GM21360 (cell line): Measurements from ENCODE around the gene C1QL1.

Source experiments
- ATAC-seq: cut with Tn5 transposase; IDR thresholded peaks from one replicate; pipeline ENCODE4 v1.9.1; 2021; ENCODE audit warnings: mild to moderate bottlenecking, moderate library complexity; ENCODE audit not compliant: unreplicated experiment

C1QL1 gene

DNA sequence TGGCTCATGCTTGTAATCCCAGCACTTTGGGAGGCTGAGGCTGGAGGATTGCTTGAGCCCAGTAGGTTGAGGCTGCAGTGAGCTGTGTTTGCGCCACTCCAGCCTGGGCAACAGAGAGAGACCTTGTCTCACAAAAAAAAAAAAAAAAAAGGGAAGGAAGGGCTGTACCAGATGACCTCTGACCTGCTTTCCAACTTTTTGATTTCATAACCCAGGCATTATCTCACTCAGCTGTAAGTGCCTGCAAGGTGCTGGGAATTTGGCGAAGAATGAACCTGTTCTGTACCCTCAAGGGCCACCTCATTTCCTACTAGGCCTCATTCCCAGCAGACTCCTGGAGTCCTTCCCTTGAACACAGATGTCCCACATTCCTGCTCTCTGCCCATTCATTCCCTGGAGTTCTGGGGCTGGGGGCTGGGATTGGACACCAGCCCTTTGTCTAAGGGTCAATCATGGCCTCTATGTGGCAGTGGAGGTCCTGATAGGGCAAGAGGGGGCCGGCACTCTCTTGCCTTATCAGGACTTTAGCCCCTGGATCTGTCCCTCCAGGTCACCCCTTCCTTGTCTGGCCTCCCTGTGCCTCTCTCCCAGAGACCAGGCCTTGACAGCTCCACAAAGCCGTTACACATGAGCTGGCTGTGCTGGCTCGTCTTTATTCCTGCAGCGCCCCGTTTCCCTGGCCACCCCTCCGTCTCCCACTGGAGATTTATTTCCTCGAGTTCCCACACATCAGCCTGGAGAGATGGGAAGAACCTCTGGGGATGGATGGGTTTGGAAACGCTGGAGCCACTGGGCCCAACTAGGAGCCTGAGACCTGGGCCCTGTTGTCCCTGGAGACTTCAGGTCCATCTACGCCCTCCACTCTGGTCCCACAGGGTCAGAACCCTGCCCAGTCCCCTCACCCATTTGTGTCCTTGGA, 52.0 kb downstream of the C1QL1 start:
- no peak for ATAC-seq

DNA sequence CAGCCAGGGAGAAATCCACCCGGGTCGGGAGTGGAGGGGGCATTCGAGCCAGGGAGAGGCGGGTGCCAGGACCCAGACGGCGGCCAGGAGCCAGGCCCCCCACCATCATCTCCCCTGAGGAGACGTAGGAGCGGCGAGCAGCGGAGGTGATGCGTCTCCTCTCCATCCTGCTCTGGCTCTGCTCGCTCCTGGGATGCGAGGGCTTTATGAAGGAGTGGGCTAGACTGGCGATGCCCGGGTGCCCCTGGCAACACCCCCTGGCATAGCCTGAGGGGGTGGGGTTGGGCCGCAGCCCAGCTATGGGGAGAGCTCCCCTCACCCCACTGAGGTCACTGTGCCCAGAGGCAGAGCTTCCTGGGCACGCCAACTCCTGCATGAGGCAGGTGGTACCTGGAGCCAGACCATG, 52.8 kb downstream of the C1QL1 start, which contains the start of gene GFAP:
TSS of gene GFAP (minus strand) at position 180 of the 406 bp plus-strand sequence. CDS start at position 166, 14 bp downstream.
- ATAC-seq, result no peak

DNA sequence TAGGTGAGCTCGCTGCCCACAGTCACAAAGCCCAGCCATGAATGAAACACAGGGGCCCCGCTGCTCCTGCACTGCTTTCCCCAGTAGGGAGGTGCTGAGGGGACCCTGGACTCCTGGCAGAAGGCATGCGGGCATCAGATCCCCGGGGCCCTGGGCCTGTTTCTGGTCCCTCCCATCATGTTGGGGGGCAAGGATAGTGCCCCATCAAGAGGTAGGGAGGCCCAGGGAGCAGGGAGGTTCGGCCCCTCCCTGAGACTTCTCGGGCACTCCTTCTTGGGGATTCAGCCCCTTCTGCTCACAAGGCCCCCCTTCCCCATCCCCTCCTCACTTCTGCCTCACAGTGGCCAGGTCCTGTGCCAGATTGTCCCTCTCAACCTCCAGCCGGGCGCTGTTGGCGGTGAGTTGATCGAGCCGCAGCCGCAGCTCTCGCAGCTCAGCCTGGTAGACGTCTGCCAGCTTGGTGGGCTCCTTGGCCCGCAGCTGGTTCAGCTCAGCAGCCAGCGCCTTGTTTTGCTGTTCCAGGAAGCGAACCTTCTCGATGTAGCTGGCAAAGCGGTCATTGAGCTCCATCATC, 53.3 kb downstream of the C1QL1 start:
- no peak for ATAC-seq

DNA sequence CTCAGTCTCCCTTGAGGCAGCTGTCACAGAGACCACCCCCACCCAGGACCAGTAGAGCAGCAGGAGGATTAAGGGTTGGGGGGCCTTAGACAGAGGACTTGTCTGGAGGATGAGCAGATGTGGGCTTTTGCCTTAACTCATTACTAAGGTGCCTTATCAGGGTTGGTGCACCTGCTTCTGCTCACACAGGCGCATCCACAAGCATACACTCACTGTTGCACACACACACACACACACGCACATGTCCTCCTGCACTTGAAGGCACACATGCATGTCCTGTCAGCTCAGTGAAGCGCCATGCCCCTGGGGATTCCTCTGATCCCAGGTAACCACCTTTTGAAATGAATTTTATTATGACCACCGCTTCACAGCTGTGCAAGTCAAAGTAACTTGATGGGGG, 54.0 kb downstream of the C1QL1 start:
- ATAC-seq, result no peak

DNA sequence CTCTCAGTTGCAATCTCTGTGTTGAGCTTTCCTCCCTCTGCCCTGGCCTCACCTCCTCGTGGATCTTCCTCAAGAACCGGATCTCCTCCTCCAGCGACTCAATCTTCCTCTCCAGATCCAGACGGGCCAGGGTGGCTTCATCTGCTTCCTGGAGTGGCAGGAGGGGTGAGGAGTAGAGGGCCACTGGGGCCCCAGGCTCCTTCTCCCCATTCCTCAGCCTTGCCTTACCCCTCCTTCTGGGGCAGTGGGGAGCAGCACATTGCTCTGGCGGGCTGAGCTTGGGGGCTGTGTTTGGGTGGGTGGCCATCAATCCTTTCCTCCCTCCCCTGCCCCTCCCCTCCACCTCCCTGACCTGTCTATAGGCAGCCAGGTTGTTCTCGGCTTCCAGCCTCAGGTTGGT, 54.4 kb downstream of the C1QL1 start:
- no peak for ATAC-seq

DNA sequence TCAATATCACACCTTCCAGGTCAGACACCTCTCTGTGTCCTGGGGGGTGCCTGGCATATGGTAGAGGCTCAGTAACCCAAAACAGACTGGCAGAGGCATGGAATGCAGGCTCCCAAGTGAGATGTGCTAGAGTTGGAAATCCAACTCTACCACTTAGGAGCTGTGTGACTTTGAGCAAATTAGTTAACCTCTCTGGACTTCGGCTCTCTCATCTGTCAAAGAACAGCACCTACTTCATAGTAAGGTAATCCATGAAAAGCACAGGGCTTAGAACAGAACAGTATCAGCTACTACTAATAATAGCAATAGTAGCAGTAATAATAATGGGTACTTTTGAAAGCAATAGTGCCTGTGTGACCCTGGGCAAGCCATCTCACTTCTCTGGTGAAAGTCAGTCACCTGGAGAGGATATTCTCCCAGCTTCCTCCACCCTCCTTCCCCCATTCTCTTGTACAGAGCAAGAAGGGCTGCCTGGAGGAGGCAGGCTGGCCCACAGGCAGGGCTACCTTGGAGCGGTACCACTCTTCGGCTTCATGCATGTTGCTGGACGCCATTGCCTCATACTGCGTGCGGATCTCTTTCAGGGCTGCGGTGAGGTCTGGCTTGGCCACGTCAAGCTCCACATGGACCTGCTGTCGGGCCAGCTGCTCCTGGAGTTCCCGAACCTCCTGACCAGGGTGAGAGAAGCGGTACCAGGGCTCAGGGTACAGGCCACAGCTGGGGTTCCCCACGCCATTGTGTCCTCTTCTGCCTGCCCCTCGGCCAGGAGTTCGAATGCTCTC, 55.1 kb downstream of the C1QL1 start:
- no peak for ATAC-seq

- ATAC-seq, result no peak
These were observed 56.7 kb downstream of the C1QL1 start for GRCh38 chr17:44911133-44912001.

DNA sequence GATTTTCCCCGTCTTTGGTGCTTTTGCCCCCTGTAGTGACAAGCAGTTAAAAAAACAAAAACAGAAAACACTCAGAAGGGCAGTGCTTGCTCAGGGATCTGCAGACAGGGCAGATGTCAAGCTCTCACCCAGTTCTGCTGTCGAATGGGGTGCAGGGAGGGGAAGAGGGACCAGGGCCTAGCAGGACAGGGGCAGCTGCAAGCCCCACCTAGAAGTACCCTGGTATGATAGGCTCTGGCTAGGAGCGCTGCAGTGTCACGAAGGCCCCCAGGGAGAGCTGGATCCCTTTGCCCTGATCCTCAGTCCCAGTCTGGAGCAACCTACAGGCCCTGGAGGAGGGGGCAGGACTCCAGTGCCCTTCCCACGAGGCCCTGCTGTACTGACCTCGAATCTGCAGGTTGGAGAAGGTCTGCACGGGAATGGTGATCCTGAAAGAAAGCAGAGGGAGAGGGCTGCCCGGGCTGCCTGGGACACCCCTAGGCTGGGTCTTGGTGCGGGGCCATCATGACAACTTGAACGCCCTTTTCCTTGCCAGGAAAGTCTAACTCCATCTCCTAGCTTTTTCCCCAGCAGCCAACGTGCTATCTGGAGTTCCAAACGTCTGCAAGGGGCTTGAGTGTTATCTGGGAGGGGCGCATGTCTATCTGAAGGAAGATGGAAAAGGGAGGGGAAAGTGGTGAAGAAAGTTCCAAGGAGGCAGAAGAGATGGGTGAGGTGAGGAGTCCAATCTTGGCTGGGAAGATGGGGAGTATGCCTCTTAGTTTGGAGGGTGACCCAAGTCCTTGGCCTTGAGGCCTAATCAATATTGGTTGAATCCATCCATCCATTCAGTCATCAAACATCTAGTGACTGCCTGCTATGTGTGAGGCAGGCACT, 57.6 kb downstream of the C1QL1 start:
- ATAC-seq, result no peak
